ENCODE results near the gene MSL3B.

MSL3B gene

GRCh38 chr2:233853353-233853752 is 14.8 kb downstream of the MSL3B start:
- no peak for DNase-seq (ENCODE audit: low spot score)

GRCh38 chr2:233852056-233852455 is 16.1 kb downstream of the MSL3B start:
- DNase-seq (ENCODE audit: low spot score) = no peak

- DNase-seq (ENCODE audit: low spot score) = no peak
Measured at GRCh38 chr2:233851169-233851568, 17.0 kb downstream of the MSL3B start.

- DNase-seq (ENCODE audit: low spot score) = no peak
Measured at GRCh38 chr2:233850745-233851144, 17.4 kb downstream of the MSL3B start.

- DNase-seq (ENCODE audit: low spot score) = no peak
Measured at GRCh38 chr2:233849607-233850271, 18.4 kb downstream of the MSL3B start.

- no peak for DNase-seq (ENCODE audit: low spot score)
Measured at GRCh38 chr2:233848276-233848675, 19.9 kb downstream of the MSL3B start.

- DNase-seq (ENCODE audit: low spot score) = no peak
Measured at GRCh38 chr2:233847248-233847898, 20.8 kb downstream of the MSL3B start.

GRCh38 chr2:233846387-233847247 is 21.6 kb downstream of the MSL3B start:
- DNase-seq (ENCODE audit: low spot score) = no peak

- DNase-seq (ENCODE audit: low spot score) = no peak
Measured at GRCh38 chr2:233845301-233846060, 22.7 kb downstream of the MSL3B start.

GRCh38 chr2:233844836-233845235 is 23.4 kb downstream of the MSL3B start:
- no peak for DNase-seq (ENCODE audit: low spot score)

- DNase-seq (ENCODE audit: low spot score) = no peak
Measured at GRCh38 chr2:233844064-233844807, 23.9 kb downstream of the MSL3B start.

GRCh38 chr2:233841183-233841582 is 27.0 kb downstream of the MSL3B start:
- DNase-seq (ENCODE audit: low spot score) = no peak

- no peak for DNase-seq (ENCODE audit: low spot score)
Measured at GRCh38 chr2:233840520-233840919, 27.7 kb downstream of the MSL3B start.

GRCh38 chr2:233839447-233839820 is 28.8 kb downstream of the MSL3B start:
- no peak for DNase-seq (ENCODE audit: low spot score)

- DNase-seq (ENCODE audit: low spot score) = no peak
Measured at GRCh38 chr2:233838726-233839446, 29.3 kb downstream of the MSL3B start.

- DNase-seq (ENCODE audit: low spot score) = no peak
Measured at GRCh38 chr2:233838251-233838650, 29.9 kb downstream of the MSL3B start.

GRCh38 chr2:233837694-233838229 is 30.4 kb downstream of the MSL3B start:
- DNase-seq (ENCODE audit: low spot score) = no peak

- DNase-seq (ENCODE audit: low spot score) = no peak
Measured at GRCh38 chr2:233836359-233836758, 31.8 kb downstream of the MSL3B start.

GRCh38 chr2:233835230-233836186 is 32.7 kb downstream of the MSL3B start:
- DNase-seq (ENCODE audit: low spot score) = no peak

Measured in mucosa of gallbladder (tissue), 1 donor.